Right renal cortex interstitium (tissue), 3 donors: ENCODE data around the gene ZBTB16. TPM values are rescaled to one million over a fixed set of nuclear protein-coding genes. Genes with fewer than 3 reads are reported as not detected.

Source experiments
- DNase-seq, 3 donors: peaks; one replicate each; pipeline ENCODE4 v3.0.0-alpha.2; 2013; ENCODE audit warnings: low read depth in 3 of 3, low spot score in 2 of 3
- polyA plus RNA-seq, 3 donors: library from polyadenylated mRNA; unstranded; fragments of 120-200 nt; gene quantifications; one replicate each; pipeline ENCODE4 v1.2.1, GENCODE V29; 2013; ENCODE audit not compliant: insufficient read length in 3 of 3

ZBTB16 gene
- polyA plus RNA-seq, 3 donors, result 1.1 to 1.8 (median 1.4) TPM

DNA sequence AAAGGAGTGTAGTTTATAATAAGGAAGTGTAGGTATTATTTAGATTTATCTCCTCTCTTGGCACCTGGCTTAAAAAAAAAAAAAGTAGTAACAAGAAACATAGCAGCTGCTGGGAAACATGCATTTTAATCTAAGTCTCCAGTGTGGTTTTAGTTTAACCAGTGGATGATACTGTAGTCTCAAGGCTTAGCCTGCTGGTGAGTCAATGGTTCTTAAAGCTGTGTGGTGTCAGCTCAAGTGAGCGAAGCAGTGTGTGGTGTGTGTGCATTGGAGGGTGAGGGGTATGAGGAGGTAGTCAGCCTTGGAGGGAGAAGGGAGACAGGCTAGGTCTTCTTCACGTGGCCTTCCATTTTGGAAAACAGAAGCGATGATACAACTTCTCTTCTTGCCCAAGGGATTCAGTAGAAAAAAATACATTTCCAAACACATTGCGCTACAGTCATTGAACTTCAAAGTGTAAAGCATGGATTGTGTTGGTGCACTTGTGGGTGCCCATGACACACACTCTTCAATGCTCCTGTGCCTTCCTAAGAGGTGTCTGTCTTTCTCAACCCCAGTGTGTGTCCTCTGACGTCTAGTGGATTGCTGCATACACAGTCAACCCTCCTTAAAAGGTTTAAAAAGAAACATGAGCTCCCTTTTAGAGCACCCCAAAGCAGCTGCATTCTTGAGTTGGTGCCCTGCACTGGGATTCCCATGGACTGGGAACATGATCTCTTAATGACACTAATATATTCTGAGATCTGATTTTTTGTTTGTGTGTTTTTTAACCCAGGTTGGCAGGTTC lies 40.1 kb downstream of the ZBTB16 start:
- DNase-seq, result no peak

GRCh38 chr11:114102993-114103896 lies 43.7 kb downstream of the ZBTB16 start:
- no peak for DNase-seq

- DNase-seq, result no peak
These were observed 46.1 kb downstream of the ZBTB16 start for GRCh38 chr11:114105611-114106010.

DNA sequence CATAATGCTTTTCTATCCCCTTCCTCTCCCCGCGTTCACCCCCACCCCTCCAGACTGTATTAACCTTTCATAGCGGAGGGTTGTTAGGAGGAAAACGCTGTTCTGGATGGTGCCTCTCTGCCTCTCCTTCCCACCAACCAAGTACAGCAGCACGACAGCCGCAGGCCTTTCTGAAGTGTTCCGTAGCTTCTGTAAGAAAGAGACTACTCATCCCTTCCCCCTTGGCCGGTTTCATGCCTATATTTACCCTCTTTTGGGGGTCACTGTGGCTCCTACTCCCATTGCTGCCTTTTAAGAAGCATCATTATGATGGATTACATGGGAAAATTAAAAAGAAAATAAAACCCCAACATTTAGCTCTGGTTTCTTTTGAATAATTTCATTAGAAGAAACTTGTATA lies 46.5 kb downstream of the ZBTB16 start:
- no peak for DNase-seq

DNA sequence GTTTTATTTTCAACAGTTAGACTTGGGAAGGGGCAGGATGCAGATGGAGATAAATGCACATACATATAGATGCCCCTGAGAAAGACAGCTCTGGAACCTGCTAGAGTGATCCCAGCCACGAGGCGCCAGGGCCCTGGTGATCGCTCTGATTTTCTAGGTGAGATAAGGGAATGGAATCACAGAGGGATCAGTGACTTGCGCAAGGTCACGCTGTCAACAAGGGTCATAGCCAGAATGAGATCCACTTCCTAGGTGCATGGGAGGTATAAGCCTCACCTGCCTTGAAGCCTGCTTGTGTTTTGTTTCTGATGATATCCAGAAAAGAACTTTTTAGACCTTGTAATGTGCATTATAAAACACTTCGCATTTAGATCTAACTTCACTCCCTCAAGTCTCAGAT lies 47.5 kb downstream of the ZBTB16 start:
- no peak for DNase-seq

- no peak for DNase-seq
These were observed 49.1 kb downstream of the ZBTB16 start for GRCh38 chr11:114108501-114109205.

DNA sequence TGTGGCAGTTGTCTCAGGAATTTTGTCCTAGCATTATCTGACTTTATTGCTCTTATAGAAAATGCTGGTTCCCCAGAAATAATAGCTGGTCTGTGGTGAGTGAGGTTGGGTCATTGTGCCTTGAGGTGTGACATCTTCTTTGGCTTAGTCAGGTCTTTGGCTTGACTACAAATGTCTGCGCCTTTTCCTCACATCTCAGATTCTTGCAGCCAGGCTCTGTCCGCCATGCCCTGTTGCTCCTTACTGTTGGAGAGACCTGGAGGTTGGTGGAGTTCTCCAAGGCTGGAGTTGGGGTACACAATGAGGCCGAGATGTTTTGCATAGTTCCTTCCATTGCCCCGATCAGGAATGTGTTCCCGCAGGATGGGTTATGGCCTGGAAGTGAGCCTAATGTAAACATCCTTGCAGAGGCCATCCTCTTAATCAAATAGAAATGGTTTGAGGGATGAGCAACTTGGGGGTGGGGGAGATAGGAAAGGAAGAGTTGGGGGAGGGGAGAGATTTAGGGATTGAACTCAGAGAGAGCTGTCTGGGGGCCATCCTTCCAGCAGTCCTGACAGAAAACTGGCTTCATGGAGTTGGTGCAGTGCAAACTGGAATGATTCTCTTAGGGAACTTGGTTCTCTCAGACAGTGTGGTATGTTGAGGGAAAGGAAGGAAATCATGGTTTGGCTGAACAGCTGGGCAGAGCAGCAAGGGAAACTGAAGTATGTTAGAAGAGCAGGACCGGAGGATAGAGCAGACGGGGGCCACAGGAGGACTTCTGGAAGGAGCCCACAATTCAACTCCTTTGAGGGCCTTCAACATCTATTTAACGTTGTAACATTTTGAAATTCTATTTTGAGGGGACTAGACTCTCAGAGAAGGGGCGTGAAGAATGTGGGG lies 49.9 kb downstream of the ZBTB16 start:
- no peak for DNase-seq

DNA sequence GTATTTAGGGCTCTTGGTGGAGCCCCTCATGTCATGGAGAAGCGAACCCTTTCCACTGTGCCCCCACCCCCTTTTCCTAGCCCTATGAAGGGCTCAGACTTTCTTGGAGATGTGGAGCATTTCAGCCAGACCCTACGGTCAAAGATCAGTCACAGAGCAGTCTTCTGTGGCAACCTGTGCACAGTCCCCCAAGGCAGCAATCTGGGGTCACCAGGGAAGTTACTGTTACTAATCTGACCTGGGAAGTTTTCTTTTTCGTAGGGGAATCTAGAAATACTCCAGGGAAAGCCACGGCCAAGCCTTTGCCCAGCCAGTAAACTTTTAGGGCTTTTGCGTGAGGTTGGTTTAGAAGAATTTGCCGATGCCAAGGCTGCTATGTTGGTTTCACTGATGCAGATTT lies 50.6 kb downstream of the ZBTB16 start:
- no peak for DNase-seq

DNA sequence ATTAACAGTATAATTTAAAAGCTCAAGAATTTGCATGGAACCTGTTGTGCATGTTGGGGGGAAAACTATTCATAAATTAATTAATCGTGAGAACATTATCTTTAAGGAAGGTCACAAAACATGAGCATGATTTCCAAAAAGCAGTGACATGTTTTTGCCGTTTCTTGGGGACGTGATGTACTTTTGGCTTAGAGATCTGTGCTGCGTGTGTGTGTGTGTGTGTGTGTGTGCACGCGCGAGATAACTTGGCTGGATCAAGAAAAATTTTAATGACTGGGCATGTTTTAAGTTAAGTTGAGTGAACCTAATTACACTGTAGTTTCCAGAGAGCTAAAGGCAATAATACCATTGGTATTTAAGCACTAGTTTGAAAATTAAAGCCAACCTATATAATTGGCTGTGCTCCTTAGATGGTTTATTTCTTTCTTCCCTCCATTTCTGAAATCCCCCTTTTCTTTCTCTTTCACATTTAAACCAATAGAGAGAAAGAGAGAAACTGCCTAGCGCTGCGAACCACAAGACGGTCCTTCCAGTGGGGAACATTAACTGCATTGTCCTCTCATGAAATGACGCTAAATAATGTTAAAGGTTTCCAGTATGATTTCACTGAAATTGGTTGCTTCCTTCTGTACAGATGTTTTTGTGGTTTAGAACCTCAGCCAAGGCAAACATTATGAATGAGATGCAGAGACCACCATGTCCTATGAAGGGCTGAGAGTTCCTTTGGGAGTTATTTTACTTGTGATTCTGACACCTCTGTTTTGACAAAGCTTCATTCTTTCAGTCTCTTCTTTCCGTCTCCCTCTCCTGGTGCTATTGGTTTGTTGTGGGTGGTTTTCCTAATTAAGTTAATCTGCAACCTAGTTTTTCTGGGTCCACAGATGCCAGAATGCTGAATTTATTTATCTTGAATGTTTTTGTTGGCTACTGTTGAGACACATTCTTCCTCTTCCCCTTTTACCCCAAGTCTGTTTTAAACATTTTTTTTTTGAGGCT lies 51.7 kb downstream of the ZBTB16 start:
- no peak for DNase-seq

DNA sequence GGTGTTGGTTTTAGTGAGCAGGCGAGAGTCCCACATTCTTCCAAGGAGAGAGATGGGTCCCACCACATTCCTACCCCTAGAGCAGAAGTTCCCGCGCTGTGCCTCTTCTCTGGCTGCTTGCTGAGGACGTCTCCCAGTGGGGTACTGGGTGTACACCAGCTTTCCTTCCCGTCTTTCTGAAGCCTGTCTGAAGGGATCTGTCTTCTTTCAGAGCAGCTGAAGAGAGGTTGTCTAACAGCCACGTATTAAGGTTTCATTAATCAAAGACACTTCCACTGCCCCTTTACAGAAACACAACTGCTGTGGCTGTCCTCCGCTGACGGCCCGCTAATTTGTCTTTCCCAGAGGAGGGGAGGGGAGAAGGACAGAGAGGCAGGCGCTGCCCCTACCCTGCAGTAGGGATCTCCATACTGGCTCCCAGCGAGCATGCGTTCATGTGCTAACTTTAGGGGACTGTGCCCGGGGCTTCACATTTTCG lies 56.0 kb downstream of the ZBTB16 start:
- DNase-seq, result no peak

DNA sequence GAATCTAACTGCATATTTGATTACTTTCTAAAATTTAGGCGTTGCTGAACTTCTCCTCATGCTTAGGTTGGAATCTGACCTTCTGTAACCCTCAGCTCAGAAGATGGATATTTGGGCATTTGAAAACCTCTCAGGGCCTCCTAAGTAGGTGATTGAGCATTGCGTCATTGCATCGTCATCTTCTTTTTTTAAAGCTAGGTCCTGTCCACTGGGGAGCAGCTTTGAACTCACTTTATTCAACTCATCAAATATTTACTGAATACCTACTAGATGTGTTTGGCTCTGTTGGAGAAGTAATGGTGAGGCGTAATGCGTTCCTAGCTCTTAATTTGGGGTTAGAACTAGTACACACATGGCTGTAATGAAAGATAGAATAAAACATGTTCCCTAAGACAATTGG lies 56.8 kb downstream of the ZBTB16 start:
- no peak for DNase-seq

DNA sequence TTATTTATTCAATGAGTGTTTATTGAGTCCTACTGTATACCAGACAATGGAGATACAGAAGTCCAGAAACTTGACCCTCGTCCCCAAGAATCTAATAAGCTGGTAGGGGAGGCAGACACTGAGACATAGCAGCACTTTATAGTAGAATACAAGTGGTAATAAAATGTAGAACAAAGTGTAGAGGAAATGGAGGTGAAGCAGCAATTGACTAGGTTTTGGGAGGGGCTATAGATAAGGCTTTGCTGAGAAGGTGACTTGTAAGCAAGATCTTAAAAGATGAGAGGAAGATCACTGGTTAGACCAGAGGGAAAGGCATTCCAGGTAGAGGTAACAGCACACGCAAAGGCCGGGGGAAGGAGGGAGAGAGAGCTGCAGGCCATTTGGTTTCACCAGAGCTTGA lies 57.3 kb downstream of the ZBTB16 start:
- DNase-seq, result no peak

DNA sequence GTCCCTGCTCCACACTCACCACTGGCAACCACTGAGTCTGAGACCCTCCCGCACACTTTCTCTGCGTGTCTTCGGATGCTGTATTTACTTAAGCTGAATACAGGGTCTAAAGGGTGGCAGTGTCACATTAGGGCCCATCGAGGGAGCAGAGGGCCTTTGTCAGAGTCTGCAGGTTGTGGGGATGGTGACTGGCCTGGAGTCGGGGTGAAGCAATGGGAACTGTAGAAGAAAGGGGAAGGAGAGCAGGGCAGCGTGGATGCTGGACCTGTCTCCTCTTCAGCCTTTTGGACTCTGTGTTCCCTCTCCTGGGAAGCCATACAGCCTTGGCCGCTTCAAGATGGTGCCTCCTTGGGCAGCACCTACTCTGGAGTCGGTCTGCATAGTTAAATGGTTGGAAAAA lies 61.1 kb downstream of the ZBTB16 start:
- DNase-seq, result no peak

- DNase-seq, result no peak
These were observed 61.6 kb downstream of the ZBTB16 start for GRCh38 chr11:114121138-114121537.

DNA sequence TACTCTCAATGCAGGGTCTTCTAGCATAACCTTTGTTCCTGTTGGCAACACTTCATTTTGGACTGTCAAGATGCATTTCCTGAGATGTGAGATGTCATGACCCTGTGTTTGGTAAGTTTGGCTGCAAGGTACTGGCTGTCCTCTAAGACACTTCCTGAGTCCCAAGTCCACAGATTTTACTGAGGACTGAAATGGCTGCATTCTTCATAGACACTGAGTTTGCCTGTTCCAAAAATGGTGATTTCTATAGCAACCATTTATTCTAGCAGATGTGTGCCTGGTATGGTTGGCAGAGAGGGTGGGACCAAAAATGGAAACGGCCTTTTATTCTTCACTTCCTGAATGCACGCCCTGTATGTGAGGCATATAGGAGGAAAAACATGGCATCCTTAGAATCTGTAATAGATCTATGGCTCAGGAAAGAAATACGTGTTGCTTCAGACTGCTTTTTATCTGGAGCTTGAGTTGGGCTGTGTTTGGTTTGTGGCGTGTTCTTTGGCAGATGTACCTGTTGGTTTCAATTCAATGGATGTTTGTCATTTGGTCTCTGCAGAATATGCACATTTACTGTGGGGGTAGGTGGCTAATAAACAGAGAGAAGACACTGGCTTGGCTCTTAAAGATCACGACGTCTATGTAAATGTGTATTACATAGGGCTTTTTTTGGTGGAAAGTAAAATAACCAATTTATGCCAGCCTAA lies 62.4 kb downstream of the ZBTB16 start:
- no peak for DNase-seq

- no peak for DNase-seq
These were observed 63.2 kb downstream of the ZBTB16 start for GRCh38 chr11:114122686-114123085.

GRCh38 chr11:114123692-114124330 lies 64.3 kb downstream of the ZBTB16 start:
- DNase-seq, result no peak

GRCh38 chr11:114124601-114125144 lies 65.2 kb downstream of the ZBTB16 start:
- DNase-seq, result no peak
